ENCODE measurements around the gene S100A8.

GRCh38 chr1:153392822-153393221, 1.9 kb upstream of the S100A8 start:
- no peak for TF ChIP-seq CTCF (IDR thresholded peaks at IDR 0.05; ENCODE audit: low read depth, low read length, missing input control)
- no peak for TF ChIP-seq JUND (IDR thresholded peaks at IDR 0.05)
- TF ChIP-seq YY1 (IDR thresholded peaks at IDR 0.05): no peak
- no peak for TF ChIP-seq EGR1 (IDR thresholded peaks at IDR 0.05; ENCODE audit: low read depth in 2 of 2)

All from liver (tissue), 3 donors.